H9 (cell line): ENCODE data around the gene ARHGEF35. TPM values are rescaled to one million over a fixed set of nuclear protein-coding genes. Genes with fewer than 3 reads are reported as not detected.
"Not testable (repeated sequence)": the region's sequence is repeated elsewhere in the genome, so short reads cannot be mapped to it uniquely, and the experiment has no call there.

Experiments used
- DNase-seq: peaks from one replicate; pipeline ENCODE4 v3.0.0-alpha.2; 2017
- H2AFZ ChIP-seq: one replicate; pipeline ENCODE4 v1.6.1; 2013; ENCODE audit warnings: mild to moderate bottlenecking, low read length, control low read depth, moderate library complexity
- H2AK5ac ChIP-seq: 2 replicates; pipeline ENCODE4 v1.6.1; 2013; ENCODE audit warnings: low read length, control low read depth, mixed read lengths; ENCODE audit not compliant: insufficient read length
- H2BK120ac ChIP-seq: one replicate; pipeline ENCODE4 v1.6.1; 2013; ENCODE audit warnings: low read depth, mild to moderate bottlenecking, low read length, control low read depth, inconsistent platforms; ENCODE audit not compliant: poor library complexity, severe bottlenecking
- H2BK12ac ChIP-seq: 2 replicates; pipeline ENCODE4 v1.6.1; 2013; ENCODE audit warnings: low read length, control low read depth, mixed read lengths, low read depth; ENCODE audit not compliant: insufficient read length
- H2BK15ac ChIP-seq: 2 replicates; pipeline ENCODE4 v1.6.1; 2013; ENCODE audit warnings: low read depth, low read length, control low read depth
- H2BK20ac ChIP-seq: one replicate; pipeline ENCODE4 v1.6.1; 2013; ENCODE audit warnings: low read depth, mild to moderate bottlenecking, low read length, control low read depth, inconsistent platforms; ENCODE audit not compliant: poor library complexity, severe bottlenecking
- H2BK5ac ChIP-seq: 2 replicates; pipeline ENCODE4 v1.6.1; 2013; ENCODE audit warnings: low read length, control low read depth, mixed read lengths; ENCODE audit not compliant: insufficient read length
- H3K14ac ChIP-seq: 2 replicates; pipeline ENCODE4 v1.6.1; 2013; ENCODE audit warnings: low read length, control low read depth; ENCODE audit not compliant: insufficient read depth
- H3K18ac ChIP-seq: 2 replicates; pipeline ENCODE4 v1.6.1; 2013; ENCODE audit warnings: low read depth, mild to moderate bottlenecking, mixed read lengths, low read length, control low read depth; ENCODE audit not compliant: insufficient read length
- H3K23ac ChIP-seq: 2 replicates; pipeline ENCODE4 v1.6.1; 2013; ENCODE audit warnings: low read length, control low read depth, mixed read lengths, low read depth; ENCODE audit not compliant: insufficient read length
- H3K23me2 ChIP-seq: 2 replicates; pipeline ENCODE4 v1.6.1; 2013; ENCODE audit warnings: low read depth, mild to moderate bottlenecking, mixed read lengths, low read length, control low read depth; ENCODE audit not compliant: insufficient read length, poor library complexity, severe bottlenecking
- H3K27ac ChIP-seq: 2 replicates; pipeline ENCODE4 v1.5.1; 2013; ENCODE audit warnings: low read length, control low read depth, mixed read lengths, low read depth; ENCODE audit not compliant: insufficient read length
- H3K27me3 ChIP-seq: 2 replicates; pipeline ENCODE4 v1.6.1; 2013; ENCODE audit warnings: low read length, control low read depth, inconsistent platforms; ENCODE audit not compliant: insufficient read depth
- H3K4ac ChIP-seq: 2 replicates; pipeline ENCODE4 v1.6.1; 2013; ENCODE audit warnings: low read depth, mild to moderate bottlenecking, control low read depth, inconsistent platforms, low read length, moderate library complexity
- H3K4me1 ChIP-seq: 2 replicates; pipeline ENCODE4 v1.6.1; 2013; ENCODE audit warnings: low read length, control low read depth, inconsistent platforms; ENCODE audit not compliant: insufficient read depth
- H3K4me2 ChIP-seq: 2 replicates; pipeline ENCODE4 v1.6.1; 2013; ENCODE audit warnings: low read length, control low read depth, mixed read lengths; ENCODE audit not compliant: insufficient read length, insufficient read depth
- H3K56ac ChIP-seq: 2 replicates; pipeline ENCODE4 v1.6.1; 2013; ENCODE audit warnings: low read depth, mild to moderate bottlenecking, mixed read lengths, low read length, control low read depth; ENCODE audit not compliant: insufficient read length
- H3K79me1 ChIP-seq: 2 replicates; pipeline ENCODE4 v1.6.1; 2013; ENCODE audit warnings: low read depth, mild to moderate bottlenecking, moderate library complexity, low read length, control low read depth, inconsistent platforms; ENCODE audit not compliant: insufficient read depth, poor library complexity, severe bottlenecking
- H3K79me2 ChIP-seq: 2 replicates; pipeline ENCODE4 v1.6.1; 2013; ENCODE audit warnings: low read length, control low read depth, inconsistent platforms; ENCODE audit not compliant: insufficient read depth
- H3K9ac ChIP-seq: 2 replicates; pipeline ENCODE4 v1.6.1; 2013; ENCODE audit warnings: low read length, control low read depth, mixed read lengths; ENCODE audit not compliant: insufficient read length; ENCODE audit errors: extremely low read depth
- H3K9me3 ChIP-seq: one replicate; pipeline ENCODE4 v1.6.1; 2013; ENCODE audit warnings: low read depth, low read length, inconsistent platforms; ENCODE audit not compliant: control insufficient read depth
- H3T11ph ChIP-seq: one replicate; pipeline ENCODE4 v1.6.1; 2013; ENCODE audit warnings: mild to moderate bottlenecking, low read length, control low read depth, inconsistent platforms
- H4K20me1 ChIP-seq: one replicate; pipeline ENCODE4 v1.6.1; 2013; ENCODE audit not compliant: control insufficient read depth, insufficient read length, insufficient read depth
- H4K5ac ChIP-seq: 2 replicates; pipeline ENCODE4 v1.6.1; 2013; ENCODE audit warnings: low read depth, mild to moderate bottlenecking, mixed read lengths, low read length, control low read depth; ENCODE audit not compliant: insufficient read length
- H4K8ac ChIP-seq: replicated peaks from 2 replicates; pipeline ENCODE4 v1.6.1; 2013; ENCODE audit warnings: low read length, control low read depth, mixed read lengths, low read depth; ENCODE audit not compliant: insufficient read length
- H4K91ac ChIP-seq: 2 replicates; pipeline ENCODE4 v1.6.1; 2013; ENCODE audit warnings: low read depth, mild to moderate bottlenecking, moderate library complexity, mixed read lengths, low read length, control low read depth; ENCODE audit not compliant: insufficient read length
- H3K27ac Mint-ChIP-seq, 3 experiments: 2 replicates in 2 of 3; 3 replicates in 1 of 3; pipeline ENCODE4 v1.8.0; 2020 to 2021; ENCODE audit warnings: mixed read lengths in 3 of 3, mild to moderate bottlenecking in 1 of 3, moderate library complexity in 1 of 3
- H3K27me3 Mint-ChIP-seq: 2 replicates; pipeline ENCODE4 v1.8.0; 2021; ENCODE audit warnings: low read depth, mild to moderate bottlenecking, moderate library complexity, mixed read lengths
- H3K36me3 Mint-ChIP-seq, 3 experiments: 2 replicates in 2 of 3; 3 replicates in 1 of 3; pipeline ENCODE4 v1.8.0; 2020 to 2021; ENCODE audit warnings: low read depth in 3 of 3, mixed read lengths in 3 of 3; ENCODE audit not compliant: insufficient read depth in 1 of 3
- H3K4me1 Mint-ChIP-seq, 2 experiments: 2 replicates each; pipeline ENCODE4 v1.8.0; 2020; ENCODE audit warnings: mixed read lengths in 2 of 2
- H3K4me3 Mint-ChIP-seq, 2 experiments: 2 replicates in 1 of 2; 3 replicates in 1 of 2; pipeline ENCODE4 v1.8.0; 2020 to 2021; ENCODE audit warnings: mild to moderate bottlenecking in 2 of 2, mixed read lengths in 2 of 2, moderate library complexity in 1 of 2
- H3K9me3 Mint-ChIP-seq, 2 experiments: 2 replicates in 1 of 2; 3 replicates in 1 of 2; pipeline ENCODE4 v1.8.0; 2020; ENCODE audit warnings: mild to moderate bottlenecking in 2 of 2, mixed read lengths in 2 of 2, moderate library complexity in 1 of 2
- WGBS: extraction: QIAGEN DNeasy Blood & Tissue Kit; methylation state at CpG from one replicate; pipeline ENCODE4 v1.1.7; 2013; ENCODE audit warnings: missing lambda C conversion rate, low lambda C conversion rate, mixed read lengths; ENCODE audit not compliant: insufficient read length; ENCODE audit errors: extremely low coverage; 5-methylcytosine and 5-hydroxymethylcytosine counted together
- total RNA-seq: library from RNA; stranded (reverse); gene quantifications from 2 replicates; pipeline ENCODE4 v1.2.1, GENCODE V29; 2021

Gene ARHGEF35
- total RNA-seq, 1 experiment from 2014 or later = 18.6 TPM

- DNase-seq = peak; percentile 14
- H3K14ac ChIP-seq, H2AFZ ChIP-seq: not testable (repeated sequence)
Measured at GRCh38 chr7:144228810-144229209, 33.2 kb upstream of the ARHGEF35 start.

GRCh38 chr7:144226866-144227265, 31.2 kb upstream of the ARHGEF35 start:
- H3K4me1 Mint-ChIP-seq = not testable (repeated sequence)
- no CpG with 5 or more reads among the region's 4 CpGs for WGBS

More at GRCh38 chr7:144228810-144229209, 33.2 kb upstream of the ARHGEF35 start:
- H4K20me1 ChIP-seq, H2BK120ac ChIP-seq, H3K79me1 ChIP-seq, H3K36me3 Mint-ChIP-seq, H3K23ac ChIP-seq, H3T11ph ChIP-seq, H2BK15ac ChIP-seq, H4K8ac ChIP-seq, H3K27me3 ChIP-seq, H3K56ac ChIP-seq, H3K27ac ChIP-seq, H3K9ac ChIP-seq, H3K4me3 Mint-ChIP-seq, H2BK12ac ChIP-seq, H3K4me1 ChIP-seq, H3K23me2 ChIP-seq, H4K5ac ChIP-seq, H3K4me1 Mint-ChIP-seq, H3K79me2 ChIP-seq, H3K18ac ChIP-seq, H3K4me2 ChIP-seq, H3K9me3 Mint-ChIP-seq, H2AK5ac ChIP-seq, H3K27ac Mint-ChIP-seq, H4K91ac ChIP-seq, H2BK20ac ChIP-seq, H3K4ac ChIP-seq, H3K27me3 Mint-ChIP-seq, H2BK5ac ChIP-seq, H3K9me3 ChIP-seq: not testable (repeated sequence)
- no CpG with 5 or more reads among the region's 3 CpGs for WGBS

More at GRCh38 chr7:144226866-144227265, 31.2 kb upstream of the ARHGEF35 start:
- H3K27me3 ChIP-seq, H3K18ac ChIP-seq, H3K23me2 ChIP-seq, H4K91ac ChIP-seq, H2AK5ac ChIP-seq, H3K14ac ChIP-seq, H3K4ac ChIP-seq, DNase-seq, H2BK120ac ChIP-seq, H2AFZ ChIP-seq, H3T11ph ChIP-seq, H3K36me3 Mint-ChIP-seq, H3K4me1 ChIP-seq, H3K79me2 ChIP-seq, H3K56ac ChIP-seq, H3K27me3 Mint-ChIP-seq, H2BK20ac ChIP-seq, H3K27ac Mint-ChIP-seq, H2BK5ac ChIP-seq, H4K20me1 ChIP-seq, H3K9me3 ChIP-seq, H4K5ac ChIP-seq, H3K23ac ChIP-seq, H2BK12ac ChIP-seq, H3K9ac ChIP-seq, H3K4me3 Mint-ChIP-seq, H2BK15ac ChIP-seq, H3K79me1 ChIP-seq, H4K8ac ChIP-seq, H3K4me2 ChIP-seq, H3K27ac ChIP-seq, H3K9me3 Mint-ChIP-seq: not testable (repeated sequence)
